PC-3 (cell line): ENCODE data around the gene FN3K. TPM values are rescaled to one million over a fixed set of nuclear protein-coding genes. Genes with fewer than 3 reads are reported as not detected.

Source experiments
- ATAC-seq: fragments of 200-7000 bp; cut with Tn5 transposase; 2 replicates; pipeline ENCODE4 v1.9.1; 2020; ENCODE audit warnings: mild to moderate bottlenecking, moderate library complexity
- BruUV-seq: library from RNA; stranded (reverse); fragments of 400-500 nt; replicated peaks from 2 replicates; lab custom pipeline; 2021; lab: Mats Ljungman, UMichigan
- CTCF ChIA-PET: fragments of 300-600 bp; sonication (Branson Sonifier 250); formaldehyde crosslinking; loops from one replicate; lab custom pipeline; 2022; ENCODE audit warnings: antibody characterized with exemption; lab: Charles Lee
- POLR2A ChIA-PET: fragments of 300-600 bp; sonication (Branson Sonifier 250); formaldehyde crosslinking; loops from one replicate; lab custom pipeline; 2022; ENCODE audit warnings: antibody characterized with exemption; ENCODE audit not compliant: unreplicated experiment; lab: Charles Lee
- DNase-seq: peaks from one replicate; pipeline ENCODE4 v3.0.0-alpha.2; 2015
- H2AFZ ChIP-seq: fragments of 300-600 bp; sonication (generic); 2 replicates; pipeline ENCODE4 v1.6.0; 2016; ENCODE audit warnings: antibody characterized with exemption, low read length
- H3F3A ChIP-seq: fragments of 300-600 bp; sonication (generic); one replicate; pipeline ENCODE4 v1.6.0; 2017; ENCODE audit warnings: antibody characterized with exemption, low read length, control low read depth, mild to moderate bottlenecking; ENCODE audit not compliant: unreplicated experiment
- H3K27ac ChIP-seq: fragments of 300-600 bp; sonication (generic); 2 replicates; pipeline ENCODE4 v1.5.1; 2016; ENCODE audit warnings: mild to moderate bottlenecking, low read length
- H3K27me3 ChIP-seq: fragments of 300-600 bp; sonication (generic); 2 replicates; pipeline ENCODE4 v1.6.1; 2016; ENCODE audit warnings: low read length, mixed read lengths
- H3K36me3 ChIP-seq: fragments of 300-600 bp; sonication (generic); 2 replicates; pipeline ENCODE4 v1.6.1; 2016; ENCODE audit warnings: low read depth, mixed run types, low read length, mixed read lengths
- H3K4me1 ChIP-seq: fragments of 300-600 bp; sonication (generic); 2 replicates; pipeline ENCODE4 v1.5.1; 2016; ENCODE audit warnings: low read length; ENCODE audit not compliant: insufficient read depth
- H3K4me2 ChIP-seq: fragments of 300-600 bp; sonication (generic); 2 replicates; pipeline ENCODE4 v1.6.0; 2016; ENCODE audit warnings: low read length
- H3K4me3 ChIP-seq: fragments of 300-600 bp; sonication (generic); 2 replicates; pipeline ENCODE4 v1.5.1; 2016; ENCODE audit warnings: mild to moderate bottlenecking, low read length, mixed read lengths
- H3K79me2 ChIP-seq: fragments of 300-600 bp; sonication (generic); 2 replicates; pipeline ENCODE4 v1.6.1; 2017; ENCODE audit warnings: low read length, mixed read lengths
- H3K9ac ChIP-seq: fragments of 300-600 bp; sonication (generic); 2 replicates; pipeline ENCODE4 v1.6.0; 2016; ENCODE audit warnings: mild to moderate bottlenecking, low read length
- H3K9me2 ChIP-seq: fragments of 300-600 bp; sonication (generic); replicated peaks from 2 replicates; pipeline ENCODE4 v1.6.1; 2016; ENCODE audit warnings: mixed run types, low read length, mixed read lengths
- H3K9me3 ChIP-seq: fragments of 300-600 bp; sonication (generic); 2 replicates; pipeline ENCODE4 v1.6.1; 2016; ENCODE audit warnings: low read length, mixed read lengths
- H4K20me1 ChIP-seq: fragments of 300-600 bp; sonication (generic); 2 replicates; pipeline ENCODE4 v1.6.1; 2016; ENCODE audit warnings: low read length, mixed read lengths
- CTCF ChIP-seq: fragments of 300-600 bp; sonication (generic); conservative IDR thresholded peaks from 2 replicates; pipeline ENCODE4 v1.5.1; 2017; ENCODE audit warnings: antibody characterized with exemption, low read depth, mild to moderate bottlenecking, low read length
- EZH2 ChIP-seq: fragments of 300-600 bp; sonication (generic); IDR thresholded peaks from one replicate; pipeline ENCODE4 v1.6.1; 2017; ENCODE audit warnings: antibody characterized with exemption, mild to moderate bottlenecking, low read length; ENCODE audit not compliant: unreplicated experiment
- EZH2phosphoT487 ChIP-seq: fragments of 300-600 bp; sonication (generic); IDR thresholded peaks from 2 replicates; pipeline ENCODE4 v1.6.1; 2018; ENCODE audit warnings: mild to moderate bottlenecking, antibody characterized with exemption, low read length, borderline replicate concordance
- intact Hi-C: fragments of 100-400 bp; cut with micrococcal nuclease; formaldehyde crosslinking; loops from 2 replicates; pipeline ENCODE4 v1.9.0; 2023
- total RNA-seq: library from RNA; depleted of rRNA; stranded (reverse); fragments of >200 nt; gene quantifications from 2 replicates; pipeline ENCODE4 v1.2.3, GENCODE V29; 2014; rRNA removed

The FN3K gene
- total RNA-seq, 1 experiment from 2014 or later = 8.4 TPM

DNA sequence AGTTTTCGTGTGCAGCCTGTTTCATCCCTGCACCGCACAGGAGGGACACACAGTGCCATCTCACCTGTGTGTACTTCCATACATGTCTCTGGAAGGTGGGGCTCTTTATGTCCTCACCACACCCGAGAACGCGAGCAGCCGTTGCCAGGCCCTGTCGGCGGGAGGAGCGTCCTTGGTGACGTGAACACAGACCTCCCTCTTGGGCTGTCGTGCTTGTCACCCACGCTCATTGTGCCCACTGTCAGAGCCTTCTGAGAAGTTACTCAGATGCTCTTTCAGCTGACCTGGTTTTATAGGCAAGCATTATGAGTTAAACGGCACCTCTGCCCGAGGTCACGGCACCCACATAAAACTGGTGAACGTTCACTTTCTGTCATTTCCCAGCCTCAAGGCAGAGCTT, 64.2 kb downstream of the FN3K start:
- CTCF ChIA-PET = no interaction called here
- no peak for DNase-seq
- H3K4me3 ChIP-seq = no peak overlapping the region

More for the DNA sequence above, 64.2 kb downstream of the FN3K start:
- H4K20me1 ChIP-seq = no peaks in the 10 kb centered on the region
- no peak overlapping the region for H3K9ac ChIP-seq
- intact Hi-C loops = no loop called here
- no peak overlapping the region for H3K4me2 ChIP-seq
- no peaks in the 10 kb centered on the region for H3K4me1 ChIP-seq
- POLR2A ChIA-PET = no interaction called here
- peaks cover 4% of the 10 kb centered on the region for H3F3A ChIP-seq
- H2AFZ ChIP-seq = no peak overlapping the region
- TF ChIP-seq EZH2 = no peak
- no peak for TF ChIP-seq EZH2phosphoT487
- no peak for TF ChIP-seq CTCF
- no TSS peak for BruUV-seq
- H3K9me3 ChIP-seq = no peaks in the 10 kb centered on the region
- H3K36me3 ChIP-seq = no peaks in the 10 kb centered on the region
- no peak overlapping the region for H3K27ac ChIP-seq
- no peaks in the 10 kb centered on the region for H3K79me2 ChIP-seq
- ATAC-seq = no peak
- no peaks in the 10 kb centered on the region for H3K27me3 ChIP-seq
- H3K9me2 ChIP-seq = no peaks in the 10 kb centered on the region

Other genes with a start within 250 kb of the FN3K start
- 60.5 and 71.0 TPM in 2 replicates for gene FOXK2, start 215.9 kb upstream of the FN3K start, total RNA-seq
- gene WDR45B, start 87.2 kb upstream of the FN3K start, total RNA-seq = 101 and 110 TPM in 2 replicates
- gene RAB40B, start 36.9 kb upstream of the FN3K start, total RNA-seq = 16.5 and 22.4 TPM in 2 replicates
- gene FN3KRP, start 18.9 kb upstream of the FN3K start, total RNA-seq = 32.9 and 37.4 TPM in 2 replicates
- 29.6 and 52.5 TPM in 2 replicates for gene TBCD, start 16.4 kb downstream of the FN3K start, total RNA-seq
- not detected in 2 replicates for gene ZNF750, start 104.4 kb downstream of the FN3K start, total RNA-seq